Measurements from ENCODE around the gene ZNF705A. TPM values are rescaled to one million over a fixed set of nuclear protein-coding genes. Genes with fewer than 3 reads are reported as not detected.
"Not testable (repeated sequence)": the region's sequence is repeated elsewhere in the genome, so short reads cannot be mapped to it uniquely, and the experiment has no call there.

ZNF705A gene
- total RNA-seq, 1 donor from 2014 or later, result not detected

- intact Hi-C loops (cut with DNase I); DNase-seq; ATAC-seq (ENCODE audit: poor library complexity): not testable (repeated sequence)
Observed at GRCh38 chr12:8181271-8181670, 24.5 kb downstream of the ZNF705A start.

GRCh38 chr12:8182923-8183322 is 26.1 kb downstream of the ZNF705A start:
- intact Hi-C loops (cut with DNase I); ATAC-seq (ENCODE audit: poor library complexity); DNase-seq: not testable (repeated sequence)

DNA sequence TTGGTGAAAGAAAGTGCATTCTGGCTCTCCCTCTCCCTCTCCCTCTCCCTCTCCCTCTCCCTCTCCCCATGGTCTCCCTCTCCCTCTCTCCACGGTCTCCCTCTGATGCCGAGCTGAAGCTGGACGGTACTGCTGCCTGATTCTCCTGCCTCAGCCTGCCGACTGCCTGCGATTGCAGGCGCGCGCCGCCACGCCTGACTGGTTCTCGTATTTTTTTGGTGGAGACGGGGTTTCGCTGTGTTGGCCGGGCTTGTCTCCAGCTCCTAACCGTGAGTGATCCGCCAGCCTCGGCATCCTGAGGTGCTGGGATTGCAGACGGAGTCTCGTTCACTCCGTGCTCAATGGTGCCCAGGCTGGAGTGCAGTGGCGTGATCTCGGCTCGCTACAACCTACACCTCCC is 26.5 kb downstream of the ZNF705A start:
- intact Hi-C loops (cut with DNase I); DNase-seq; ATAC-seq (ENCODE audit: poor library complexity): not testable (repeated sequence)

- DNase-seq; ATAC-seq (ENCODE audit: poor library complexity); intact Hi-C loops (cut with DNase I): not testable (repeated sequence)
Observed at GRCh38 chr12:8184206-8184605, 27.4 kb downstream of the ZNF705A start.

DNA sequence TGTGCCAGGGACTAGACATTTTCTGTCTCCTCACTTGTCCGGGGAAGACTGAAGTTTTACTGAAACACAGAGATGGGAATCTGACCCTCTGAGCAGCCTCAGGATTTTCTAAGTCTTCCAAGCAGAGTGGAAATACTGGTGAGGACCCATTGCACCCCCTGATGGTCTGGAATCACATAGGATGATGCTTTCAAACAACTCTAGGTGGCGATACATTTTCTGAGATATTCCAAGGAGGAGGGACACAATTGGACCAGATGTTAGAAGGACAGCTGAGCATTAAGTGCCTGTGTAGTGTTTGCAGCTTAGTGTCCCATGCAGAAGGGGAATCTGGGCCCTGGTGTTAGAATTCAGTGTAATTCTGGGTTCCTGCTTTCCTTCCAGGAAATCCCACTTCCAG is 31.3 kb downstream of the ZNF705A start:
- DNase-seq; intact Hi-C loops (cut with DNase I); ATAC-seq (ENCODE audit: poor library complexity): not testable (repeated sequence)

DNA sequence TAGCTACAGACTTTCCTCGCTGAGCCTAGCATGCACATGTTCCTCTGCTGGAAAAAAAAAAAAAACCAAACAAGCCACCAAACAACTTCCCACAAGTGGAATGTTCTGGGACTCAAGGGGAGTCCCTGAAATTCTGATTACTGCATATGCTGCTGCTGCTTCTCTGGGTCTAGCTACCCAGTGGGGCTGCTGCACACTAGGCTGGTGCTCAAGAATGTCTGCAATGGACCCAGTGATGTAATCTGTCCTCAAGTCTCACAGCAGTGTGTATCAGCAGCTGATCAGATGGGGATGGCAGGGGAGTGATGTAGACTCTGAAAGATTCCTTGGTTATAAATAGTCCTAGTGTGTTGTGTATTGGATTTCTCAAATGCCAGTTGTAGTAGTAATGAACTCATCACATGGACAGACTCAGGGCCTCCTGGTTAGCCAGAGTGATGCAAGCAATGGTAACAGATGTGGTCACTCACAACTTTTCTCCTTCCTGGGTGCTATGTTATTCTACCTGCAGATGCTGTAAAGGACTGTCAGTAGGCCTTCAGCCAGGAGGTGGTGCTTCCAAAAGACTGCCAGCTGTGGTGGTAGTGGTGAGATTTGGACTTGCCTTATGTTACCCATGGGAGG is 41.0 kb downstream of the ZNF705A start:
- not testable (repeated sequence) for DNase-seq

GRCh38 chr12:8218711-8219382 is 62.0 kb downstream of the ZNF705A start:
- DNase-seq; ATAC-seq (ENCODE audit: poor library complexity); intact Hi-C loops (cut with DNase I): not testable (repeated sequence)

More for the DNA sequence above, 41.0 kb downstream of the ZNF705A start:
- intact Hi-C loops (cut with DNase I); ATAC-seq (ENCODE audit: poor library complexity): not testable (repeated sequence)

- intact Hi-C loops (cut with DNase I); DNase-seq; ATAC-seq (ENCODE audit: poor library complexity): not testable (repeated sequence)
Observed at GRCh38 chr12:8221375-8221774, 64.6 kb downstream of the ZNF705A start.

DNA sequence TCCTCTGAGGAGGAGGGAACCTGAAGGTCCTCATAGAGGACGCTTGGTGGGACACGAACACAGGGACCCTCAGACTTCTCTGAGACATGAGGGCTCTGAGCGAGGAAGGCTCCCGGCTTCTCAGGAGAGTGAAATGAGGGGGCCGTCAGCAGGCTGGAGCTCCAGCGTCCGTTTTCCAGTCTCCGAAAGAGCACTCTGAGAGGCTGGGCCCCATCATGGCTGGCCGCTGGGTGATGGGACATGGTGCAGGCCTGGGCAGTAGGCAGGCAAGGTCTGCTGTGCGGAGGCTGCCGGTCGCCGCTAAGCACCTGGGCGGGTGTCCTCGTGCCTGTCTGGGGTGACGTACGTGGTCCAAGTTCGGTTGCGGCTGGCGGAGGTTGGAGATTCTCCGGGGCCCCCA is 65.0 kb downstream of the ZNF705A start:
- ATAC-seq (ENCODE audit: poor library complexity); DNase-seq; intact Hi-C loops (cut with DNase I): not testable (repeated sequence)

DNA sequence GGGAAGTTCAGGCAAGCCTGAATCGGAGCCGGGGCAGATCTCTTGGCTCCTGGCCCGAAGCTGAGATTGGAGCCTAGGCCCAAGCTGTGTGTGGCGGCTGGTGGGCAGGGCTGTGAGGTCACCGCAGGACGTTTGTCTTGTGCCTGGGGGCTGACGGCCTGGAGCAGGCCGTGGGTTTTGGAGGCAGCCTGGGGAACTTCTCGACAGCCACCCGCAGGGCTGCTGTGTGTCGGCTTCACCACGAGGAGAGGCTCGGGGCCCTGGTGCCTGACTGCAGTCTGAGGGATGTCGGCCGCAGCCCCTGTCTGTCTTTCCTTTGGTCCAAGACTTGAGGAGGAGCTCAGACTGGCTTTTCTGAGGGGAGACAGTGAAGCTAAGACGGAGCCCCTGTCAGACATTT is 65.5 kb downstream of the ZNF705A start:
- intact Hi-C loops (cut with DNase I); DNase-seq; ATAC-seq (ENCODE audit: poor library complexity): not testable (repeated sequence)

- ATAC-seq (ENCODE audit: poor library complexity); intact Hi-C loops (cut with DNase I); DNase-seq: not testable (repeated sequence)
Observed at GRCh38 chr12:8223646-8224045, 66.8 kb downstream of the ZNF705A start.

GRCh38 chr12:8224782-8225181 is 68.0 kb downstream of the ZNF705A start:
- DNase-seq; ATAC-seq (ENCODE audit: poor library complexity); intact Hi-C loops (cut with DNase I): not testable (repeated sequence)

DNA sequence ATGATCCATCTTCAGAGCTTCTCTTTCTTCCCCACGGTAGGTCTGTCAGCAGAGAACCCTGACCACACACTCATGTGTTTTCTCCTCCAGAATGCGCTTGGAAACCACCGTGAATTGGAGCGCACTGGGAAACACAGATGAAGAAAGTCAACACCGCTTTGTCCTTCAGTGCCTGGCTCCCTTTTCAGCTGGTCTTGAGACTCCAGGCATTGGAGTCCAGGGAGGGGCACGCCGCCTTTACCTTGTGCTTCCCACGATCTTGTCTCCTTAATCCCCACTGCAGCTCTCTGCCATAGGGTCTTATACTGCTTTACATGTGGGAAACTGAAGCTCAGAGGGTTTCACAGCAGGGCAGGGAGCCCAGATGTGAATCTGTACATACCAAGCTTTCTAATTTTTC is 69.5 kb downstream of the ZNF705A start:
- intact Hi-C loops (cut with DNase I), result no loop called here
- no peak for DNase-seq
- no peak for ATAC-seq (ENCODE audit: poor library complexity)

GRCh38 chr12:8226992-8227731 is 70.3 kb downstream of the ZNF705A start, which contains the start of gene FAM90A1:
Gene FAM90A1, minus strand, starts transcription at chr12:8227618. Its CDS starts 2,786 bp downstream, at chr12:8224832.
- intact Hi-C loops (cut with DNase I); ATAC-seq (ENCODE audit: poor library complexity): not testable (repeated sequence)
- DNase-seq, result peak; percentile 54

GRCh38 chr12:8227732-8228077 is 70.9 kb downstream of the ZNF705A start:
- ATAC-seq (ENCODE audit: poor library complexity); DNase-seq; intact Hi-C loops (cut with DNase I): not testable (repeated sequence)

DNA sequence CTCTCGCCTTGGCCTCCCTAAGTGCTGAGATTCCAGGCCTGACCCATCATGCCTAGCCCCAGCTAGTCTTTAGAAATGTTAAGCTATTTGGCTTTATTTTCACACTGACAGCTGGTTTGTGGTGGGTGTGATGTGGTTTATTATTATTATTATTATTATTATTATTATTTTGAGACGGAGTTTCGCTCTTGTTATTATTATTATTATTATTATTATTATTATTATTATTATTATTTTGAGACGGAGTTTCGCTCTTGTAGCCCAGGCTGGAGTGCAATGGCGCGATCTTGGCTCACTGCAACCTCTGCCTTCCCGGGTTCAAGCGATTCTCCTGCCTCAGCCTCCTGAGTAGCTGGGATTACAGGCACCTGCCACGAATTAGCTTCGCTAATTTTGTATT is 71.8 kb downstream of the ZNF705A start:
- intact Hi-C loops (cut with DNase I); ATAC-seq (ENCODE audit: poor library complexity): not testable (repeated sequence)

GRCh38 chr12:8229486-8229885 is 72.7 kb downstream of the ZNF705A start:
- DNase-seq; intact Hi-C loops (cut with DNase I); ATAC-seq (ENCODE audit: poor library complexity): not testable (repeated sequence)

More for the DNA sequence above, 71.8 kb downstream of the ZNF705A start:
- not testable (repeated sequence) for DNase-seq

Measured in Right ventricle myocardium superior (tissue), 1 donor.